ENCODE measurements around the gene TELO2.

GRCh38 chr16:1514507-1514906, 21.3 kb downstream of the TELO2 start:
- TF ChIP-seq CTCF (IDR thresholded peaks at IDR 0.05) (no peak), REST (IDR thresholded peaks at IDR 0.05; ENCODE audit: insufficient read depth in 1 of 2, low read depth in 2 of 2, low read length in 1 of 2) (no peak), POLR2AphosphoS5 (IDR thresholded peaks at IDR 0.05; ENCODE audit: low read depth, low read length) (no peak), TCF7L2 (IDR thresholded peaks at IDR 0.05; ENCODE audit: low read depth, low read length) (no peak), SIN3A (IDR thresholded peaks at IDR 0.05; ENCODE audit: borderline replicate concordance, insufficient read depth, low read depth, low read length) (no peak)
